ENCODE data around the gene ALOX15.
"Not testable (repeated sequence)": the region's sequence is repeated elsewhere in the genome, so short reads cannot be mapped to it uniquely, and the experiment has no call there.

Gene ALOX15

GRCh38 chr17:4673169-4673568, 31.7 kb upstream of the ALOX15 start:
- no peak overlapping the region for H3K4me3 ChIP-seq (ENCODE audit: low read length in 2 of 2)
- peaks cover 28 to 43% of the 10 kb centered on the region in 2 donors for H3K36me3 ChIP-seq (ENCODE audit: control insufficient read depth in 2 of 2, insufficient read depth in 2 of 2, low read length in 2 of 2)
- peaks cover 6% of the 10 kb centered on the region for H3K4me1 ChIP-seq (ENCODE audit: control insufficient read depth, insufficient read depth, low read length)
- H3K9ac ChIP-seq (ENCODE audit: low read length in 2 of 2): no peak overlapping the region
- no peaks in the 10 kb centered on the region for H3K9me3 ChIP-seq (ENCODE audit: control insufficient read depth in 2 of 2, low read length in 2 of 2)
- H3K27me3 ChIP-seq (ENCODE audit: control insufficient read depth in 1 of 2, insufficient read depth in 2 of 2, low read length in 2 of 2): no peaks in the 10 kb centered on the region
- no peak overlapping the region for H3K27ac ChIP-seq (ENCODE audit: low read length)

GRCh38 chr17:4672751-4673150, 31.3 kb upstream of the ALOX15 start:
- Histone ChIP-seq H3K27me3 (ENCODE audit: control insufficient read depth in 1 of 2, insufficient read depth in 2 of 2, low read length in 2 of 2) (no peaks in the 10 kb centered on the region), H3K27ac (ENCODE audit: low read length) (no peak overlapping the region), H3K4me3 (ENCODE audit: low read length in 2 of 2) (no peak overlapping the region), H3K9ac (ENCODE audit: low read length in 2 of 2) (no peak overlapping the region), H3K9me3 (ENCODE audit: control insufficient read depth in 2 of 2, low read length in 2 of 2) (no peaks in the 10 kb centered on the region), H3K4me1 (ENCODE audit: control insufficient read depth, insufficient read depth, low read length) (peaks cover 6% of the 10 kb centered on the region), H3K36me3 (ENCODE audit: control insufficient read depth in 2 of 2, insufficient read depth in 2 of 2, low read length in 2 of 2) (peaks cover 28 to 43% of the 10 kb centered on the region in 2 donors)

GRCh38 chr17:4672055-4672630, 30.7 kb upstream of the ALOX15 start:
- Histone ChIP-seq H3K9ac (ENCODE audit: low read length in 2 of 2) (no peak overlapping the region), H3K27me3 (ENCODE audit: control insufficient read depth in 1 of 2, insufficient read depth in 2 of 2, low read length in 2 of 2) (no peaks in the 10 kb centered on the region), H3K36me3 (ENCODE audit: control insufficient read depth in 2 of 2, insufficient read depth in 2 of 2, low read length in 2 of 2) (peaks cover 28 to 39% of the 10 kb centered on the region in 2 donors), H3K4me3 (ENCODE audit: low read length in 2 of 2) (no peak overlapping the region), H3K4me1 (ENCODE audit: control insufficient read depth, insufficient read depth, low read length) (peaks cover 3% of the 10 kb centered on the region), H3K9me3 (ENCODE audit: control insufficient read depth in 2 of 2, low read length in 2 of 2) (no peaks in the 10 kb centered on the region), H3K27ac (ENCODE audit: low read length) (no peak overlapping the region)

- Histone ChIP-seq H3K9ac (ENCODE audit: low read length in 2 of 2) (no peak overlapping the region), H3K4me3 (ENCODE audit: low read length in 2 of 2) (no peak overlapping the region), H3K4me1 (ENCODE audit: control insufficient read depth, insufficient read depth, low read length) (no peaks in the 10 kb centered on the region), H3K9me3 (ENCODE audit: control insufficient read depth in 2 of 2, low read length in 2 of 2) (no peaks in the 10 kb centered on the region), H3K36me3 (ENCODE audit: control insufficient read depth in 2 of 2, insufficient read depth in 2 of 2, low read length in 2 of 2) (peaks cover 6 to 7% of the 10 kb centered on the region in 2 donors), H3K27me3 (ENCODE audit: control insufficient read depth in 1 of 2, insufficient read depth in 2 of 2, low read length in 2 of 2) (peaks cover 0 to 2% of the 10 kb centered on the region in 2 donors), H3K27ac (ENCODE audit: low read length) (no peak overlapping the region)
Observed at GRCh38 chr17:4667166-4667565, 25.7 kb upstream of the ALOX15 start.

GRCh38 chr17:4666296-4666695, 24.8 kb upstream of the ALOX15 start:
- peaks cover 0 to 2% of the 10 kb centered on the region in 2 donors for H3K27me3 ChIP-seq (ENCODE audit: control insufficient read depth in 1 of 2, insufficient read depth in 2 of 2, low read length in 2 of 2)
- H3K4me1 ChIP-seq (ENCODE audit: control insufficient read depth, insufficient read depth, low read length): no peaks in the 10 kb centered on the region
- H3K27ac ChIP-seq (ENCODE audit: low read length): no peak overlapping the region
- H3K36me3 ChIP-seq (ENCODE audit: control insufficient read depth in 2 of 2, insufficient read depth in 2 of 2, low read length in 2 of 2): peaks cover 5 to 6% of the 10 kb centered on the region in 2 donors
- no peaks in the 10 kb centered on the region for H3K9me3 ChIP-seq (ENCODE audit: control insufficient read depth in 2 of 2, low read length in 2 of 2)
- H3K4me3 ChIP-seq (ENCODE audit: low read length in 2 of 2): no peak overlapping the region
- H3K9ac ChIP-seq (ENCODE audit: low read length in 2 of 2): no peak overlapping the region

- no peaks in the 10 kb centered on the region for H3K4me1 ChIP-seq (ENCODE audit: control insufficient read depth, insufficient read depth, low read length)
Observed at GRCh38 chr17:4665027-4665426, 23.5 kb upstream of the ALOX15 start.

GRCh38 chr17:4664230-4664629, 22.8 kb upstream of the ALOX15 start:
- Histone ChIP-seq H3K4me1 (ENCODE audit: control insufficient read depth, insufficient read depth, low read length) (no peaks in the 10 kb centered on the region), H3K27me3 (ENCODE audit: control insufficient read depth in 1 of 2, insufficient read depth in 2 of 2, low read length in 2 of 2) (peaks cover 0 to 2% of the 10 kb centered on the region in 2 donors), H3K36me3 (ENCODE audit: control insufficient read depth in 2 of 2, insufficient read depth in 2 of 2, low read length in 2 of 2) (no peaks in the 10 kb centered on the region), H3K9ac (ENCODE audit: low read length in 2 of 2) (no peak overlapping the region), H3K9me3 (ENCODE audit: control insufficient read depth in 2 of 2, low read length in 2 of 2) (no peaks in the 10 kb centered on the region), H3K27ac (ENCODE audit: low read length) (no peak overlapping the region), H3K4me3 (ENCODE audit: low read length in 2 of 2) (no peak overlapping the region)

More at GRCh38 chr17:4665027-4665426, 23.5 kb upstream of the ALOX15 start:
- H3K36me3 ChIP-seq (ENCODE audit: control insufficient read depth in 2 of 2, insufficient read depth in 2 of 2, low read length in 2 of 2): no peaks in the 10 kb centered on the region
- peaks cover 0 to 2% of the 10 kb centered on the region in 2 donors for H3K27me3 ChIP-seq (ENCODE audit: control insufficient read depth in 1 of 2, insufficient read depth in 2 of 2, low read length in 2 of 2)
- no peak overlapping the region for H3K9ac ChIP-seq (ENCODE audit: low read length in 2 of 2)
- no peak overlapping the region for H3K27ac ChIP-seq (ENCODE audit: low read length)
- H3K4me3 ChIP-seq (ENCODE audit: low read length in 2 of 2): no peak overlapping the region
- H3K9me3 ChIP-seq (ENCODE audit: control insufficient read depth in 2 of 2, low read length in 2 of 2): no peaks in the 10 kb centered on the region

- no peak overlapping the region for H3K27ac ChIP-seq (ENCODE audit: low read length)
- H3K9ac ChIP-seq (ENCODE audit: low read length in 2 of 2): no peak overlapping the region
Observed at GRCh38 chr17:4663711-4664110, 22.2 kb upstream of the ALOX15 start.

GRCh38 chr17:4658478-4659305, 17.2 kb upstream of the ALOX15 start:
- no peaks in the 10 kb centered on the region for H3K9me3 ChIP-seq (ENCODE audit: control insufficient read depth in 2 of 2, low read length in 2 of 2)
- no peak overlapping the region for H3K4me3 ChIP-seq (ENCODE audit: low read length in 2 of 2)
- H3K36me3 ChIP-seq (ENCODE audit: control insufficient read depth in 2 of 2, insufficient read depth in 2 of 2, low read length in 2 of 2): no peaks in the 10 kb centered on the region
- H3K27ac ChIP-seq (ENCODE audit: low read length): no peak overlapping the region
- peaks cover 8% of the 10 kb centered on the region in 2 donors for H3K27me3 ChIP-seq (ENCODE audit: control insufficient read depth in 1 of 2, insufficient read depth in 2 of 2, low read length in 2 of 2)
- no peaks in the 10 kb centered on the region for H3K4me1 ChIP-seq (ENCODE audit: control insufficient read depth, insufficient read depth, low read length)
- no peak overlapping the region for H3K9ac ChIP-seq (ENCODE audit: low read length in 2 of 2)

More at GRCh38 chr17:4663711-4664110, 22.2 kb upstream of the ALOX15 start:
- Histone ChIP-seq H3K36me3 (ENCODE audit: control insufficient read depth in 2 of 2, insufficient read depth in 2 of 2, low read length in 2 of 2) (no peaks in the 10 kb centered on the region), H3K27me3 (ENCODE audit: control insufficient read depth in 1 of 2, insufficient read depth in 2 of 2, low read length in 2 of 2) (peaks cover 0 to 2% of the 10 kb centered on the region in 2 donors), H3K4me3 (ENCODE audit: low read length in 2 of 2) (no peak overlapping the region), H3K9me3 (ENCODE audit: control insufficient read depth in 2 of 2, low read length in 2 of 2) (no peaks in the 10 kb centered on the region), H3K4me1 (ENCODE audit: control insufficient read depth, insufficient read depth, low read length) (no peaks in the 10 kb centered on the region)

- Histone ChIP-seq H3K9ac (ENCODE audit: low read length in 2 of 2) (no peak overlapping the region), H3K4me1 (ENCODE audit: control insufficient read depth, insufficient read depth, low read length) (no peaks in the 10 kb centered on the region), H3K27ac (ENCODE audit: low read length) (no peak overlapping the region), H3K36me3 (ENCODE audit: control insufficient read depth in 2 of 2, insufficient read depth in 2 of 2, low read length in 2 of 2) (no peaks in the 10 kb centered on the region), H3K9me3 (ENCODE audit: control insufficient read depth in 2 of 2, low read length in 2 of 2) (no peaks in the 10 kb centered on the region), H3K27me3 (ENCODE audit: control insufficient read depth in 1 of 2, insufficient read depth in 2 of 2, low read length in 2 of 2) (peaks cover 6 to 8% of the 10 kb centered on the region in 2 donors), H3K4me3 (ENCODE audit: low read length in 2 of 2) (no peak overlapping the region)
Observed at GRCh38 chr17:4657678-4658077, 16.2 kb upstream of the ALOX15 start.

GRCh38 chr17:4655933-4656332, 14.5 kb upstream of the ALOX15 start:
- H3K27me3 ChIP-seq (ENCODE audit: control insufficient read depth in 1 of 2, insufficient read depth in 2 of 2, low read length in 2 of 2): peaks cover 11 to 12% of the 10 kb centered on the region in 2 donors
- H3K36me3 ChIP-seq (ENCODE audit: control insufficient read depth in 2 of 2, insufficient read depth in 2 of 2, low read length in 2 of 2); H3K4me3 ChIP-seq (ENCODE audit: low read length in 2 of 2); H3K9ac ChIP-seq (ENCODE audit: low read length in 2 of 2); H3K9me3 ChIP-seq (ENCODE audit: control insufficient read depth in 2 of 2, low read length in 2 of 2); H3K27ac ChIP-seq (ENCODE audit: low read length); H3K4me1 ChIP-seq (ENCODE audit: control insufficient read depth, insufficient read depth, low read length): not testable (repeated sequence)

Measured in stomach smooth muscle (tissue), 2 donors.